Measurements from ENCODE around the gene CEP57.
"Not testable (repeated sequence)": the region's sequence is repeated elsewhere in the genome, so short reads cannot be mapped to it uniquely, and the experiment has no call there.

CEP57 gene

DNA sequence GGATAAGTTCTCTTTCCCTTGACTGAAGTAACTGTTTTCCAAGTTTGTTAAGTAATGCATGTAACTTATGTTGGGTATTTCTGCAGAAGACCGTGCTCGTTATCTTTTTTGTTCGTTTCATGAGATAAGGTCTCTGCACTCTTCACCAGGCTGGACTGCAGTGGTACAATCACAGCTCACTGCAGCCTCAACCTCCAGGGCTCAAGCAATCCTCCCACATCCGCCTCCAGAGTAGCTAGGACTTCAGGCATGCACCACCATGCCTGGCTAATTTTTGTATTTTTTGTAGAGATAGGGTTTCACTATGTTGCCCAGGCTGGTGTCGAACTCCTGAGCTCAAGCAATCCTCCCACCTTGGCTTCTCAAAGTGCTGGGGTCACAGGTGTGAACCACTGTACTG, 64.1 kb downstream of the CEP57 start:
- H3K27ac Mint-ChIP-seq; H3K9me3 Mint-ChIP-seq; H3K4me3 Mint-ChIP-seq; H3K27me3 Mint-ChIP-seq; DNase-seq; ATAC-seq (replicated peaks): not testable (repeated sequence)
- Mint-ChIP-seq H3K36me3 (peaks cover 14 to 15% of the 10 kb centered on the region in 2 donors), H3K4me1 (peaks cover 3 to 18% of the 10 kb centered on the region in 2 donors)

DNA sequence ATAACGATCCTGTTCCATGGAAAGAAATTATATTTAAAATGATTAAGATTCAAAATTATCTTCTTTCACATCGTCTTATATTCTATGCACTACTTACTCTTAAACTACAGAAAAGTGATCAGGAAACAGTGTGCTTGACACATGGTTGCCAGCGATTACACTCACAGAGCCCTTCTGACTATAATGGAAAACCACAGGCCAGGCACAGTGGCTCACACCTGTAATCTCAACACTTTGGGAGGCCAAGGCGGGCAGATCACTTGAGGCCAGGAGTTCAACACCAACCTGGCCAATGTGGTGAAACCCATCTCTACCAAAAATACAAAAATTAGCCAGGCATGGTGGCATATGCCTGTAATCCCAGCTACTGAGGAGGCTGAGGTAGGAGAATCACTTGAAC, 69.7 kb downstream of the CEP57 start:
- H3K4me3 Mint-ChIP-seq; DNase-seq; H3K4me1 Mint-ChIP-seq; ATAC-seq (replicated peaks); H3K27ac Mint-ChIP-seq; H3K9me3 Mint-ChIP-seq; H3K27me3 Mint-ChIP-seq: not testable (repeated sequence)
- H3K36me3 Mint-ChIP-seq: peaks cover 16 to 28% of the 10 kb centered on the region in 2 donors

DNA sequence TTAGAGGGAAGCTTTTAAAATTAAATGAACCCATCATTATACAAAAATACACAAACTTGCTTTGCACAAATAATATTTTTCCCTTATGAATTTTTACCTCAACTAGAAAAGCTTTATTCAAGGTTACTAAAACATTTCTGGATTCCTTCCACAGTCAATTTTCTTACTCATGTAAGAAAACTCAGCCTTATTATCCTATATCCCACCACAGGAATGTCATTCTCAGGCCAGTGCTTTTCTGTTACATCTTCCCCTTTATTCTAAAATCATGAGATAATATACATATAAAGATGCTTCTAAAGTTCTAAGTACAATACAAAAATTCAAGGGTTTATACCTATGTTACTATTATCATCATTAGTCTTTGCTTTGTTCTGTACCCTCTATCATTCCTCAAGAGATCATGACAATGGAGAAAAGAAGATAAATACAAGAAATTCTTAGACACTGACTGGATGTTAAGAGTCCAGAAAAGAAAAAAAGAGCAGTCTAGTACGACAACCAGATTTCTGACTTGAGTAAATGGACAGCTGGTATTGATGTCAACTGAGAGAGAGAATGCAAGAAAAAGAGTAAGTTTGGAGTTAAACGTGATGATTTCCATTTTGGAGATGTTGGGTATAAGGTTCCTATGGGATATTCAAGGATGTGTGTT, 73.3 kb downstream of the CEP57 start:
- ATAC-seq (replicated peaks): no peak
- Mint-ChIP-seq H3K9me3 (no peaks in the 10 kb centered on the region), H3K36me3 (peaks cover 14 to 24% of the 10 kb centered on the region in 2 donors), H3K4me3 (no peak overlapping the region), H3K27me3 (no peaks in the 10 kb centered on the region), H3K27ac (no peak overlapping the region), H3K4me1 (peaks cover 0 to 7% of the 10 kb centered on the region in 2 donors)
- no peak for DNase-seq

DNA sequence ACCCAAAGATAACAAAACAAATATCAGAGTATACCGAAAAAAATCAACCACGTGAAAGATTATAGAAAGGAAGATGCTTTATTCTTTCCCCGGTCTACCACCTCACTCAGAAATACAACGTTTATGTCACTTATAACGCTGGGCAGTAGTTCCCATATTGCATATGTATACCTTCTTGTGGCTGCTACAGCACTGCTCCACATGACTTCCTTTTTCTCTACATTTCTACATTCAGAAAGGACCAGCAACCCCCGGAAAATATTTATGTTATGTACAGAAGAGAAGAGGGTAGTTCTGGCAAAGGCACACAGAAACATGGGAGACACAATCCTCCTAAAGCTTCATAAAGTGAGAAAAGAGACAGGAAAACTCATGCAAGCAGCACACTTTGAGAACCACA, 76.8 kb downstream of the CEP57 start:
- DNase-seq (no peak), ATAC-seq (replicated peaks) (no peak)
- peaks cover 7 to 15% of the 10 kb centered on the region in 2 donors for H3K36me3 Mint-ChIP-seq
- H3K4me1 Mint-ChIP-seq: peaks cover 0 to 7% of the 10 kb centered on the region in 2 donors
- H3K9me3 Mint-ChIP-seq: no peaks in the 10 kb centered on the region
- H3K4me3 Mint-ChIP-seq: no peak overlapping the region
- H3K27me3 Mint-ChIP-seq: no peaks in the 10 kb centered on the region
- no peak overlapping the region for H3K27ac Mint-ChIP-seq

DNA sequence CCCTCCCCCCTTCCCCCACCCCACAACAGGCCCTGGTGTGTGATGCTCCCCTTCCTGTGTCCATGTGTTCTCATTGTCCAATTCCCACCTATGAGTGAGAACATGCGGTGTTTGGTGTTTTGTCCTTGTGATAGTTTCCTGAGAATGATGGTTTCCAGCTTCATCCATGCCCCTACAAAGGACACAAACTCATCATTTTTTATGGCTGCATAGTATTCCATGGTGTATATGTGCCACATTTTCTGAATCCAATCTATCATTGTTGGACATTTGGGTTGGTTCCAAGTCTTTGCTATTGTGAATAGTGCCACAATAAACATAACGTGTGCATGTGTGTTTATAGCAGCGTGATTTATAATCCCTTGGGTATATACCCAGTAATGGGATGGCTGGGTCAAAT, 80.6 kb downstream of the CEP57 start:
- peaks cover 9 to 10% of the 10 kb centered on the region in 2 donors for H3K36me3 Mint-ChIP-seq
- not testable (repeated sequence) for H3K9me3 Mint-ChIP-seq; H3K4me3 Mint-ChIP-seq; DNase-seq; ATAC-seq (replicated peaks); H3K27ac Mint-ChIP-seq; H3K27me3 Mint-ChIP-seq; H3K4me1 Mint-ChIP-seq

DNA sequence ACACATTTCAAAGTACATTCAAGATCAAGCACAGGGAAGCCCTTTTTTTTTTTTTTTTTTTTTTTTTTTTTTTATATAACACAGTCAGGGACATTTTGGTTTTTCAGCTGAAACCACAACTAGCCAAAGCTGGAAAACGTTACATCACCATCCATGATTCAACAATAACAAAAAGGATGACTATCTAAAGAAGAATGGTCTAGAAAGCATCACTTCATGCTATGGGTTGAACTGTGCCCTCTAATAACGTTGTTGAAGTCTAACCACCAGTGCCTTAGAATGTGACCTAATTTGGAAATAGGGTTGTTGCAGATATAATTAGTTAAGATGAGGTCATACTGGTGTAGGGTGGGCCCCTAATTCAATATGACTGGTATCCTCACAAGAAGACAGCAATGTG, 87.0 kb downstream of the CEP57 start:
- no peaks in the 10 kb centered on the region for H3K27me3 Mint-ChIP-seq
- H3K4me3 Mint-ChIP-seq: no peak overlapping the region
- peaks cover 0 to 2% of the 10 kb centered on the region in 2 donors for H3K4me1 Mint-ChIP-seq
- ATAC-seq (replicated peaks) (no peak), DNase-seq (no peak)
- peaks cover 18 to 23% of the 10 kb centered on the region in 2 donors for H3K36me3 Mint-ChIP-seq
- H3K27ac Mint-ChIP-seq: no peak overlapping the region
- peaks cover 0 to 4% of the 10 kb centered on the region in 2 donors for H3K9me3 Mint-ChIP-seq
